WTC11 (cell line): ENCODE results near the gene KRTAP5-11.
"Not testable (repeated sequence)": the region's sequence is repeated elsewhere in the genome, so short reads cannot be mapped to it uniquely, and the experiment has no call there.

Source experiments
- FOXK1 ChIP-seq: sonication (generic); formaldehyde crosslinking; IDR thresholded peaks from 2 replicates; pipeline ENCODE4 v1.8.0; 2022; ENCODE audit warnings: mild to moderate bottlenecking, moderate library complexity, missing genetic modification reagents
- ZNF121 ChIP-seq: sonication (generic); formaldehyde crosslinking; IDR thresholded peaks from 2 replicates; pipeline ENCODE4 v1.8.0; 2023; ENCODE audit warnings: missing genetic modification reagents
- TF ChIP-seq, protein P1 (sequence below): fragments of 200-600 bp; IDR thresholded peaks from 2 replicates; pipeline ENCODE4 v1.8.0; 2022; ENCODE audit warnings: antibody characterized with exemption

- not testable (repeated sequence) for TF ChIP-seq ZNF121, FOXK1 (CRISPR knock-in tag)
- TF ChIP-seq, protein P1, sequence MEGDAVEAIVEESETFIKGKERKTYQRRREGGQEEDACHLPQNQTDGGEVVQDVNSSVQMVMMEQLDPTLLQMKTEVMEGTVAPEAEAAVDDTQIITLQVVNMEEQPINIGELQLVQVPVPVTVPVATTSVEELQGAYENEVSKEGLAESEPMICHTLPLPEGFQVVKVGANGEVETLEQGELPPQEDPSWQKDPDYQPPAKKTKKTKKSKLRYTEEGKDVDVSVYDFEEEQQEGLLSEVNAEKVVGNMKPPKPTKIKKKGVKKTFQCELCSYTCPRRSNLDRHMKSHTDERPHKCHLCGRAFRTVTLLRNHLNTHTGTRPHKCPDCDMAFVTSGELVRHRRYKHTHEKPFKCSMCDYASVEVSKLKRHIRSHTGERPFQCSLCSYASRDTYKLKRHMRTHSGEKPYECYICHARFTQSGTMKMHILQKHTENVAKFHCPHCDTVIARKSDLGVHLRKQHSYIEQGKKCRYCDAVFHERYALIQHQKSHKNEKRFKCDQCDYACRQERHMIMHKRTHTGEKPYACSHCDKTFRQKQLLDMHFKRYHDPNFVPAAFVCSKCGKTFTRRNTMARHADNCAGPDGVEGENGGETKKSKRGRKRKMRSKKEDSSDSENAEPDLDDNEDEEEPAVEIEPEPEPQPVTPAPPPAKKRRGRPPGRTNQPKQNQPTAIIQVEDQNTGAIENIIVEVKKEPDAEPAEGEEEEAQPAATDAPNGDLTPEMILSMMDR: not testable (repeated sequence)
Observed at GRCh38 chr11:71588314-71588713, 5.6 kb upstream of the KRTAP5-11 start.
